Stimulated activated naive CD8-positive, alpha-beta T cell treated with anti-CD3 and anti-CD28 coated beads, Interleukin-15, amount 100 ng/mL, for 72 hours (primary cell): Measurements from ENCODE around the gene SERPINI1.

Experiments used
- ATAC-seq: fragments of 150-1000 bp; cut with Tn5 transposase; 2 replicates; pipeline ENCODE4 v1.10.0; 2021; ENCODE audit warnings: mild to moderate bottlenecking, moderate library complexity
- DNase-seq, 2 donors: peaks; one replicate each; pipeline ENCODE4 v3.0.0; 2021 to 2022
- H3K27ac Mint-ChIP-seq, 2 donors: one replicate each; pipeline ENCODE4 v1.8.0; 2022; ENCODE audit warnings: mild to moderate bottlenecking in 2 of 2, mixed read lengths in 2 of 2, moderate library complexity in 2 of 2
- H3K27me3 Mint-ChIP-seq: one replicate; pipeline ENCODE4 v1.8.0; 2022; ENCODE audit warnings: mixed read lengths
- H3K4me1 Mint-ChIP-seq: one replicate; pipeline ENCODE4 v1.8.0; 2022; ENCODE audit warnings: mild to moderate bottlenecking, mixed read lengths
- H3K4me3 Mint-ChIP-seq, 2 donors: one replicate each; pipeline ENCODE4 v1.8.0; 2022; ENCODE audit warnings: mild to moderate bottlenecking in 2 of 2, mixed read lengths in 2 of 2, moderate library complexity in 1 of 2
- H3K9me3 Mint-ChIP-seq, 2 donors: one replicate each; pipeline ENCODE4 v1.8.0; 2022; ENCODE audit warnings: mixed read lengths in 2 of 2

Gene SERPINI1

GRCh38 chr3:167749728-167750127 lies 14.2 kb downstream of the SERPINI1 start:
- DNase-seq (no peak), ATAC-seq (no peak)
- no peak overlapping the region for H3K27ac Mint-ChIP-seq
- H3K27me3 Mint-ChIP-seq: no peaks in the 10 kb centered on the region
- no peak overlapping the region for H3K4me3 Mint-ChIP-seq
- no peaks in the 10 kb centered on the region for H3K9me3 Mint-ChIP-seq
- peaks cover 14% of the 10 kb centered on the region for H3K4me1 Mint-ChIP-seq

GRCh38 chr3:167750272-167750971 lies 14.9 kb downstream of the SERPINI1 start:
- Mint-ChIP-seq H3K4me1 (peaks cover 14% of the 10 kb centered on the region), H3K4me3 (peak overlapping the region in 1 of 2 donors; percentile 49), H3K27ac (no peak overlapping the region), H3K27me3 (no peaks in the 10 kb centered on the region), H3K9me3 (no peaks in the 10 kb centered on the region)
- DNase-seq: no peak
- ATAC-seq: peak; percentile 89

- DNase-seq: no peak
- peaks cover 8% of the 10 kb centered on the region for H3K4me1 Mint-ChIP-seq
- no peaks in the 10 kb centered on the region for H3K27me3 Mint-ChIP-seq
- H3K4me3 Mint-ChIP-seq: no peak overlapping the region
- no peak for ATAC-seq
- H3K9me3 Mint-ChIP-seq: no peaks in the 10 kb centered on the region
- H3K27ac Mint-ChIP-seq: no peak overlapping the region
These were observed 18.5 kb downstream of the SERPINI1 start for GRCh38 chr3:167754049-167754448.

- H3K27ac Mint-ChIP-seq: no peak overlapping the region
- H3K27me3 Mint-ChIP-seq: no peaks in the 10 kb centered on the region
- DNase-seq (no peak), ATAC-seq (no peak)
- H3K9me3 Mint-ChIP-seq: peaks cover 13 to 14% of the 10 kb centered on the region in 2 donors
- no peaks in the 10 kb centered on the region for H3K4me1 Mint-ChIP-seq
- H3K4me3 Mint-ChIP-seq: no peak overlapping the region
These were observed 25.8 kb downstream of the SERPINI1 start for GRCh38 chr3:167761302-167761701.

- H3K4me1 Mint-ChIP-seq: no peaks in the 10 kb centered on the region
- DNase-seq: no peak
- no peak overlapping the region for H3K27ac Mint-ChIP-seq
- H3K27me3 Mint-ChIP-seq: no peaks in the 10 kb centered on the region
- peaks cover 17 to 19% of the 10 kb centered on the region in 2 donors for H3K9me3 Mint-ChIP-seq
- ATAC-seq: no peak
- H3K4me3 Mint-ChIP-seq: no peak overlapping the region
These were observed 26.8 kb downstream of the SERPINI1 start for GRCh38 chr3:167762296-167762695.

- Mint-ChIP-seq H3K4me1 (peaks cover 8% of the 10 kb centered on the region), H3K27ac (no peak overlapping the region), H3K9me3 (peaks cover 0 to 10% of the 10 kb centered on the region in 2 donors), H3K4me3 (no peak overlapping the region), H3K27me3 (no peaks in the 10 kb centered on the region)
- ATAC-seq: no peak
- no peak for DNase-seq
These were observed 37.5 kb downstream of the SERPINI1 start for GRCh38 chr3:167772992-167773391.

- ATAC-seq: no peak
- Mint-ChIP-seq H3K27me3 (no peaks in the 10 kb centered on the region), H3K9me3 (peaks cover 0 to 14% of the 10 kb centered on the region in 2 donors)
These were observed 38.1 kb downstream of the SERPINI1 start for GRCh38 chr3:167773584-167773983.

GRCh38 chr3:167776066-167776685 lies 40.7 kb downstream of the SERPINI1 start:
- ATAC-seq (no peak), DNase-seq (no peak)
- H3K4me3 Mint-ChIP-seq: no peak overlapping the region
- H3K27me3 Mint-ChIP-seq: no peaks in the 10 kb centered on the region
- peaks cover 0 to 14% of the 10 kb centered on the region in 2 donors for H3K9me3 Mint-ChIP-seq
- no peak overlapping the region for H3K27ac Mint-ChIP-seq
- peaks cover 8% of the 10 kb centered on the region for H3K4me1 Mint-ChIP-seq

More at GRCh38 chr3:167773584-167773983, 38.1 kb downstream of the SERPINI1 start:
- no peak for DNase-seq
- Mint-ChIP-seq H3K27ac (no peak overlapping the region), H3K4me1 (peaks cover 8% of the 10 kb centered on the region), H3K4me3 (no peak overlapping the region)

GRCh38 chr3:167777356-167777755 lies 41.8 kb downstream of the SERPINI1 start:
- ATAC-seq: peak; percentile 66
- no peak overlapping the region for H3K27ac Mint-ChIP-seq
- H3K9me3 Mint-ChIP-seq: peaks cover 0 to 14% of the 10 kb centered on the region in 2 donors
- H3K27me3 Mint-ChIP-seq: no peaks in the 10 kb centered on the region
- no peak for DNase-seq
- no peak overlapping the region for H3K4me3 Mint-ChIP-seq
- H3K4me1 Mint-ChIP-seq: peaks cover 8% of the 10 kb centered on the region

GRCh38 chr3:167780214-167780883 lies 44.8 kb downstream of the SERPINI1 start:
- H3K27me3 Mint-ChIP-seq: no peaks in the 10 kb centered on the region
- DNase-seq: no peak
- ATAC-seq: no peak

GRCh38 chr3:167783781-167784180 lies 48.3 kb downstream of the SERPINI1 start:
- Mint-ChIP-seq H3K4me1 (no peaks in the 10 kb centered on the region), H3K9me3 (no peaks in the 10 kb centered on the region), H3K27ac (no peak overlapping the region), H3K4me3 (no peak overlapping the region), H3K27me3 (no peaks in the 10 kb centered on the region)
- DNase-seq (no peak), ATAC-seq (no peak)

More at GRCh38 chr3:167780214-167780883, 44.8 kb downstream of the SERPINI1 start:
- H3K4me1 Mint-ChIP-seq: no peaks in the 10 kb centered on the region
- H3K27ac Mint-ChIP-seq: no peak overlapping the region
- H3K9me3 Mint-ChIP-seq: peaks cover 0 to 14% of the 10 kb centered on the region in 2 donors
- H3K4me3 Mint-ChIP-seq: no peak overlapping the region

- Mint-ChIP-seq H3K9me3 (no peaks in the 10 kb centered on the region), H3K4me1 (no peaks in the 10 kb centered on the region), H3K27ac (no peak overlapping the region), H3K4me3 (no peak overlapping the region), H3K27me3 (no peaks in the 10 kb centered on the region)
- no peak for ATAC-seq
- no peak for DNase-seq
These were observed 50.3 kb downstream of the SERPINI1 start for GRCh38 chr3:167785790-167786189.

GRCh38 chr3:167787440-167787839 lies 51.9 kb downstream of the SERPINI1 start:
- H3K9me3 Mint-ChIP-seq: no peaks in the 10 kb centered on the region
- ATAC-seq: no peak
- DNase-seq: no peak
- no peak overlapping the region for H3K27ac Mint-ChIP-seq
- H3K4me3 Mint-ChIP-seq: no peak overlapping the region
- no peaks in the 10 kb centered on the region for H3K27me3 Mint-ChIP-seq
- no peaks in the 10 kb centered on the region for H3K4me1 Mint-ChIP-seq

GRCh38 chr3:167798443-167798842 lies 62.9 kb downstream of the SERPINI1 start:
- Mint-ChIP-seq H3K4me3 (no peak overlapping the region), H3K4me1 (no peaks in the 10 kb centered on the region), H3K9me3 (no peaks in the 10 kb centered on the region), H3K27me3 (no peaks in the 10 kb centered on the region), H3K27ac (no peak overlapping the region)
- DNase-seq: no peak
- ATAC-seq: no peak

GRCh38 chr3:167808910-167809309 lies 73.4 kb downstream of the SERPINI1 start:
- no peak overlapping the region for H3K4me3 Mint-ChIP-seq
- no peak for DNase-seq
- H3K9me3 Mint-ChIP-seq: no peaks in the 10 kb centered on the region
- ATAC-seq: no peak
- no peaks in the 10 kb centered on the region for H3K27me3 Mint-ChIP-seq
- H3K27ac Mint-ChIP-seq: no peak overlapping the region
- no peaks in the 10 kb centered on the region for H3K4me1 Mint-ChIP-seq

- Mint-ChIP-seq H3K4me3 (no peak overlapping the region), H3K9me3 (no peaks in the 10 kb centered on the region), H3K27me3 (no peaks in the 10 kb centered on the region), H3K4me1 (no peaks in the 10 kb centered on the region), H3K27ac (no peak overlapping the region)
- DNase-seq (no peak), ATAC-seq (no peak)
These were observed 74.7 kb downstream of the SERPINI1 start for GRCh38 chr3:167810236-167810635.
